IMR-90 (cell line): ENCODE measurements around the gene ZNF485. TPM values are rescaled to one million over a fixed set of nuclear protein-coding genes. Genes with fewer than 3 reads are reported as not detected.

Experiments used
- ATAC-seq: fragments of 200-7000 bp; cut with Tn5 transposase; 2 replicates; pipeline ENCODE4 v1.9.1; 2020; ENCODE audit warnings: low read depth, mild to moderate bottlenecking, moderate library complexity
- BruUV-seq: library from RNA; stranded (reverse); fragments of 400-500 nt; replicated peaks from 2 replicates; lab custom pipeline; 2021; lab: Mats Ljungman, UMichigan
- CTCF ChIA-PET: fragments of 300-600 bp; formaldehyde crosslinking; extraction: SDS; loops from one replicate; lab custom pipeline; 2021; ENCODE audit warnings: antibody characterized with exemption; lab: Yijun Ruan, JAX
- POLR2A ChIA-PET: fragments of 300-600 bp; sonication (Branson Sonifier 250); formaldehyde crosslinking; loops from one replicate; lab custom pipeline; 2022; ENCODE audit warnings: antibody characterized with exemption; ENCODE audit not compliant: unreplicated experiment; lab: Charles Lee
- DNase-seq: peaks from one replicate; pipeline ENCODE4 v3.0.0; 2013
- H2AFZ ChIP-seq: replicated peaks from 2 replicates; pipeline ENCODE3; 2013; ENCODE audit warnings: low read length, mild to moderate bottlenecking; ENCODE audit not compliant: poor library complexity
- H2AK5ac ChIP-seq: 2 replicates; pipeline ENCODE4 v1.6.1; 2013; ENCODE audit warnings: low read depth, low read length, inconsistent platforms
- H2AK9ac ChIP-seq: replicated peaks from 2 replicates; pipeline ENCODE3; 2013; ENCODE audit warnings: mild to moderate bottlenecking, low read depth, low read length, moderate library complexity; ENCODE audit not compliant: poor library complexity
- H2BK120ac ChIP-seq: 2 replicates; pipeline ENCODE4 v1.6.1; 2013; ENCODE audit warnings: low read depth, low read length, inconsistent platforms
- H2BK15ac ChIP-seq: 3 replicates; pipeline ENCODE4 v1.6.1; 2013; ENCODE audit warnings: low read depth, low read length, inconsistent platforms
- H2BK20ac ChIP-seq: 2 replicates; pipeline ENCODE4 v1.6.1; 2013; ENCODE audit warnings: low read depth, mild to moderate bottlenecking, inconsistent platforms, low read length, moderate library complexity
- H2BK5ac ChIP-seq: 2 replicates; pipeline ENCODE4 v1.6.1; 2013; ENCODE audit warnings: mild to moderate bottlenecking, low read depth, low read length, inconsistent platforms; ENCODE audit not compliant: poor library complexity, severe bottlenecking
- H3K14ac ChIP-seq: replicated peaks from 2 replicates; pipeline ENCODE4 v1.6.1; 2013; ENCODE audit warnings: low read depth, low read length, inconsistent platforms
- H3K18ac ChIP-seq: 2 replicates; pipeline ENCODE4 v1.6.1; 2013; ENCODE audit warnings: low read depth, low read length, control low read depth
- H3K23ac ChIP-seq: 2 replicates; pipeline ENCODE4 v1.6.1; 2013; ENCODE audit warnings: low read depth, low read length, inconsistent platforms
- H3K27ac ChIP-seq: 2 replicates; pipeline ENCODE4 v1.5.1; 2013; ENCODE audit warnings: mild to moderate bottlenecking, control low read depth, low read length; ENCODE audit not compliant: insufficient read depth
- H3K27me3 ChIP-seq: 2 replicates; pipeline ENCODE4 v1.6.1; 2013; ENCODE audit warnings: low read length; ENCODE audit not compliant: control insufficient read depth, insufficient read depth
- H3K36me3 ChIP-seq: 2 replicates; pipeline ENCODE4 v1.6.1; 2013; ENCODE audit warnings: low read length, mixed read lengths; ENCODE audit not compliant: control insufficient read depth, insufficient read depth
- H3K4ac ChIP-seq: 2 replicates; pipeline ENCODE4 v1.6.1; 2013; ENCODE audit warnings: low read depth, low read length, inconsistent platforms
- H3K4me1 ChIP-seq: 2 replicates; pipeline ENCODE4 v1.6.1; 2013; ENCODE audit warnings: low read length, mixed read lengths; ENCODE audit not compliant: control insufficient read depth, insufficient read depth
- H3K4me2 ChIP-seq: 2 replicates; pipeline ENCODE4 v1.6.1; 2013; ENCODE audit warnings: low read depth, mild to moderate bottlenecking, control low read depth, low read length, moderate library complexity
- H3K4me3 ChIP-seq: 2 replicates; pipeline ENCODE4 v1.5.1; 2013; ENCODE audit warnings: low read depth, mild to moderate bottlenecking, control low read depth, low read length, moderate library complexity; ENCODE audit not compliant: insufficient read depth
- H3K56ac ChIP-seq: 2 replicates; pipeline ENCODE4 v1.6.1; 2013; ENCODE audit warnings: low read length, inconsistent platforms; ENCODE audit not compliant: insufficient read depth; ENCODE audit errors: extremely low read depth
- H3K79me1 ChIP-seq, 2 experiments: 2 replicates each; pipeline ENCODE4 v1.6.1; 2013; ENCODE audit warnings: low read length in 2 of 2, inconsistent platforms in 1 of 2, low read depth in 1 of 2
- H3K9ac ChIP-seq: 2 replicates; pipeline ENCODE4 v1.6.1; 2013; ENCODE audit warnings: low read depth, low read length, control low read depth
- H3K9me1 ChIP-seq: 2 replicates; pipeline ENCODE4 v1.6.1; 2013; ENCODE audit warnings: low read length, inconsistent platforms; ENCODE audit not compliant: insufficient read depth
- H3K9me3 ChIP-seq: 2 replicates; pipeline ENCODE4 v1.6.1; 2013; ENCODE audit warnings: low read length; ENCODE audit not compliant: control insufficient read depth, insufficient read depth
- H4K20me1 ChIP-seq: 2 replicates; pipeline ENCODE4 v1.6.1; 2013; ENCODE audit warnings: low read length, inconsistent platforms; ENCODE audit not compliant: insufficient read depth
- H4K5ac ChIP-seq: 2 replicates; pipeline ENCODE4 v1.6.1; 2013; ENCODE audit warnings: mild to moderate bottlenecking, low read depth, low read length, control low read depth
- H4K8ac ChIP-seq, 2 experiments: 2 replicates each; pipeline ENCODE4 v1.6.1; 2013; ENCODE audit warnings: low read depth in 2 of 2, low read length in 2 of 2, control low read depth in 1 of 2, inconsistent platforms in 1 of 2
- H4K91ac ChIP-seq: 2 replicates; pipeline ENCODE4 v1.6.1; 2013; ENCODE audit warnings: low read depth, low read length, inconsistent platforms; ENCODE audit not compliant: insufficient read depth
- BHLHE40 ChIP-seq: fragments of 150-350 bp; IDR thresholded peaks from 2 replicates; pipeline ENCODE4 v1.6.1; 2016; ENCODE audit warnings: mild to moderate bottlenecking, low read depth, low read length
- CHD1 ChIP-seq: IDR thresholded peaks from 2 replicates; pipeline ENCODE4 v1.6.1; 2012; ENCODE audit warnings: low read depth, low read length, improper control_type of control experiment
- ELK1 ChIP-seq: fragments of 150-350 bp; IDR thresholded peaks from 2 replicates; pipeline ENCODE4 v1.6.1; 2016; ENCODE audit warnings: low read depth, mild to moderate bottlenecking, low read length, moderate library complexity, borderline replicate concordance
- MAFK ChIP-seq: IDR thresholded peaks from 2 replicates; pipeline ENCODE4 v1.6.1; 2012; ENCODE audit warnings: low read depth, low read length, improper control_type of control experiment
- MXI1 ChIP-seq: IDR thresholded peaks from 2 replicates; pipeline ENCODE4 v1.6.1; 2012; ENCODE audit warnings: low read depth, mild to moderate bottlenecking, low read length, moderate library complexity, borderline replicate concordance
- RCOR1 ChIP-seq: IDR thresholded peaks from 2 replicates; pipeline ENCODE4 v1.6.1; 2012; ENCODE audit warnings: mild to moderate bottlenecking, low read length, improper control_type of control experiment; ENCODE audit not compliant: insufficient replicate concordance
- RFX5 ChIP-seq: IDR thresholded peaks from 2 replicates; pipeline ENCODE4 v1.8.0; 2012; ENCODE audit warnings: low read depth, mild to moderate bottlenecking, low read length, moderate library complexity
- USF2 ChIP-seq: fragments of 150-350 bp; IDR thresholded peaks from 2 replicates; pipeline ENCODE4 v1.6.1; 2017; ENCODE audit warnings: mild to moderate bottlenecking, antibody characterized with exemption, low read length, low read depth
- WGBS, 2 experiments: methylation state at CpG; one replicate each; pipeline versions ENCODE4 v1.1.5 to v1.1.7; 2013; ENCODE audit warnings: missing lambda C conversion rate in 2 of 2; ENCODE audit not compliant: insufficient read length in 1 of 2; ENCODE audit errors: extremely low coverage in 2 of 2; 5-methylcytosine and 5-hydroxymethylcytosine counted together
- dilution Hi-C: fragments of 300-500 bp; cut with HindIII; formaldehyde crosslinking; loops from one replicate; pipeline ENCODE4 v1.14.3; 2018; ENCODE audit warnings: low sequenced_read_pairs; ENCODE audit not compliant: unreplicated experiment
- in situ Hi-C: fragments of 300-500 bp; cut with MboI; formaldehyde crosslinking; loops from 3 replicates; pipeline ENCODE4 v1.14.3; 2019; ENCODE audit warnings: low sequenced_read_pairs, inconsistent platforms, mixed read lengths
- intact Hi-C: fragments of 100-400 bp; cut with micrococcal nuclease; formaldehyde crosslinking; loops from 2 replicates; pipeline ENCODE4 v1.10.0; 2022
- polyA plus RNA-seq, 3 experiments: library from polyadenylated mRNA; depleted of rRNA; stranded (reverse); fragments of >200 nt; gene quantifications; 2 replicates each; pipeline ENCODE4 v1.2.3, GENCODE V29; 2012; ENCODE audit warnings: low replicate concordance in 1 of 3
- total RNA-seq: library from RNA; depleted of rRNA; stranded (reverse); fragments of >200 nt; gene quantifications from 2 replicates; pipeline ENCODE4 v1.2.3, GENCODE V29; 2012

Gene ZNF485
- total and polyA plus RNA-seq, 2 of the 4 experiments (the other 2 are of a cell fraction): 1.0 to 2.2 TPM

GRCh38 chr10:43644252-43644651, 38.0 kb downstream of the ZNF485 start:
- WGBS, 2 experiments: no CpG with 5 or more reads among the region's 8 CpGs
- Histone ChIP-seq H4K20me1 (no peaks in the 10 kb centered on the region), H2BK20ac (no peak overlapping the region), H3K79me1 (peaks cover 10% of the 10 kb centered on the region in 2 experiments), H2AFZ (no peak overlapping the region), H4K8ac (no peak overlapping the region), H2BK5ac (no peak overlapping the region), H2AK9ac (no peak overlapping the region), H3K36me3 (peaks cover 20% of the 10 kb centered on the region), H4K5ac (no peak overlapping the region), H3K18ac (no peak overlapping the region), H3K4me3 (no peak overlapping the region), H3K27ac (no peak overlapping the region), H4K91ac (no peak overlapping the region), H3K4ac (no peak overlapping the region), H2BK15ac (no peak overlapping the region), H2BK120ac (no peak overlapping the region), H3K14ac (no peak overlapping the region), H3K23ac (no peak overlapping the region), H2AK5ac (no peak overlapping the region), H3K9me1 (no peaks in the 10 kb centered on the region), H3K9me3 (peaks cover 44% of the 10 kb centered on the region), H3K56ac (no peak overlapping the region), H3K4me1 (peaks cover 3% of the 10 kb centered on the region; the same call in 1 of the 2 replicates), H3K9ac (no peak overlapping the region), H3K4me2 (no peak overlapping the region), H3K27me3 (no peaks in the 10 kb centered on the region)
- CTCF ChIA-PET: no interaction called here
- TSS peak; percentile 74 for BruUV-seq
- TF ChIP-seq MXI1 (no peak), RFX5 (no peak), MAFK (no peak), BHLHE40 (no peak), RCOR1 (no peak), CHD1 (no peak), USF2 (no peak), ELK1 (no peak)
- DNase-seq (peak; percentile 14), ATAC-seq (no peak)
- POLR2A ChIA-PET: no interaction called here
- in situ Hi-C loops (no loop called here), dilution Hi-C loops (no loop called here), intact Hi-C loops (no loop called here)
